NCI-H1092 (cell line): ENCODE data around the gene DCUN1D2.

Experiments
- DNase-seq: peaks from one replicate; lab custom pipeline; 2025; lab: John Stamatoyannopoulos, UW

Gene DCUN1D2

DNA sequence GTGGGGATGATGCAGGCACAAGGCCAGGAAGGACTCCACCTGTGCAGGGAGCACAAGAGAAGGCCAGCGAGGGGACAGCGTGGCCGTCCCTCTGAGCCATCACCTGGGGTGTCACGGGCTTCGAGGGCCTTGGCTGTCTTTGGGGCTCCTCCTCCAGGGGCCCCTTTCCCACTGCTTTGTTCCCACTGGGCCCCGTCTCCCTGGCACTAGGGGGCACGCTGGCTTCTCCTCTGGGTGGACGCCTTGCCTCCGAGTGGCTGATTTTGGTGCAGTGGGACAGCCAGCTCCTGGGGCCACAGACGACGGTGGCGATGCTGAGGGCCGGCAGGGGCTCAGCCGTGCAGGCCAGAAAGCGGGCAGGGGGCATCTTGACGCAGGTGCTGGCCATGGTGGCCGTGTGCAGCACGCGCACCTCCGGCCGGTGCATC, 83.4 kb downstream of the DCUN1D2 start:
- DNase-seq: no peak

GRCh38 chr13:113406321-113407102, 84.0 kb downstream of the DCUN1D2 start:
- DNase-seq: no peak
